ENCODE measurements around the gene EVA1C. TPM values are rescaled to one million over a fixed set of nuclear protein-coding genes. Genes with fewer than 3 reads are reported as not detected.

The EVA1C gene
- polyA plus RNA-seq, 1 donor (not counting 4 experiments of a cell fraction or from before 2014, with no cell fraction given) = 15.3 TPM

DNA sequence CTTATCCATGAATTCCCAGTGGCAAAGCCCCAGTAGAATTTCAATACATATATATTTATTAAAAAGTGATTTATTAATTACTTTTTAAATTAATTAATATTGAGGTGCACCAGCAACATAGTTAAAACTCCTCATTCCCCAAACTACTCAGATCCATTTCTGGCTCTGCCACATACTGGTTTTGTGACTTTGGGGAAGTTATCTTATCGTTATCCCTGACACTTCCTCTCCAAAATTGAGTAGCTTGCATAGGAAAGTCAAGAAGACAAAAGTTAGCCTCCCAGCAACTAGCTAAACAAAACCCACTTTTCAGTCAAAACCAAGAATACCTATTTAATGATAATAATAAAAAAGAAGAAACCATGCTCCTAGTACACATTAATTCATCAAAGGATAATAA lies 136.9 kb downstream of the EVA1C start:
- dilution Hi-C loops (cut with MboI; ENCODE audit: extremely low pct_ligation_motif_present, low sequenced_read_pairs) = no loop called here
- no peak for FAIRE-seq
- Histone ChIP-seq H3K27me3 (ENCODE audit: control insufficient read depth, extremely low read depth, insufficient read depth, low read length) (no peaks in the 10 kb centered on the region), H4K20me1 (ENCODE audit: control insufficient read depth, extremely low read depth, insufficient read depth, low read length) (no peaks in the 10 kb centered on the region), H3K4me1 (ENCODE audit: control insufficient read depth, extremely low read depth, insufficient read depth, low read length) (no peaks in the 10 kb centered on the region), H3K27ac (ENCODE audit: control insufficient read depth, insufficient read depth, low read length) (no peak overlapping the region), H3K9me1 (ENCODE audit: control insufficient read depth, extremely low read depth, insufficient read depth, low read length) (no peaks in the 10 kb centered on the region), H3K9me3 (ENCODE audit: control insufficient read depth, low read depth, low read length) (no peaks in the 10 kb centered on the region), H2AFZ (ENCODE audit: control insufficient read depth, low read length) (no peak overlapping the region), H3K79me2 (ENCODE audit: control insufficient read depth, insufficient read depth, low read length) (no peaks in the 10 kb centered on the region), H3K36me3 (ENCODE audit: control insufficient read depth in 2 of 2, extremely low read depth in 1 of 2, insufficient read depth in 2 of 2, low read length in 2 of 2) (no peaks in the 10 kb centered on the region), H3K4me2 (ENCODE audit: control insufficient read depth, extremely low read depth, insufficient read depth, low read depth, low read length) (no peak overlapping the region), H3K4me3 (ENCODE audit: control insufficient read depth in 2 of 3, extremely low read depth in 1 of 3, insufficient read depth in 2 of 3, low read depth in 1 of 3, low read length in 3 of 3) (no peak overlapping the region), H3K9ac (ENCODE audit: control insufficient read depth, extremely low read depth, insufficient read depth, low read length) (no peak overlapping the region)
- TF ChIP-seq, protein P1, sequence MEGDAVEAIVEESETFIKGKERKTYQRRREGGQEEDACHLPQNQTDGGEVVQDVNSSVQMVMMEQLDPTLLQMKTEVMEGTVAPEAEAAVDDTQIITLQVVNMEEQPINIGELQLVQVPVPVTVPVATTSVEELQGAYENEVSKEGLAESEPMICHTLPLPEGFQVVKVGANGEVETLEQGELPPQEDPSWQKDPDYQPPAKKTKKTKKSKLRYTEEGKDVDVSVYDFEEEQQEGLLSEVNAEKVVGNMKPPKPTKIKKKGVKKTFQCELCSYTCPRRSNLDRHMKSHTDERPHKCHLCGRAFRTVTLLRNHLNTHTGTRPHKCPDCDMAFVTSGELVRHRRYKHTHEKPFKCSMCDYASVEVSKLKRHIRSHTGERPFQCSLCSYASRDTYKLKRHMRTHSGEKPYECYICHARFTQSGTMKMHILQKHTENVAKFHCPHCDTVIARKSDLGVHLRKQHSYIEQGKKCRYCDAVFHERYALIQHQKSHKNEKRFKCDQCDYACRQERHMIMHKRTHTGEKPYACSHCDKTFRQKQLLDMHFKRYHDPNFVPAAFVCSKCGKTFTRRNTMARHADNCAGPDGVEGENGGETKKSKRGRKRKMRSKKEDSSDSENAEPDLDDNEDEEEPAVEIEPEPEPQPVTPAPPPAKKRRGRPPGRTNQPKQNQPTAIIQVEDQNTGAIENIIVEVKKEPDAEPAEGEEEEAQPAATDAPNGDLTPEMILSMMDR (optimal IDR thresholded peaks at IDR 0.05 in 1 of 3, IDR thresholded peaks at IDR 0.05 in 1 of 3, conservative IDR thresholded peaks at IDR 0.05 in 1 of 3; ENCODE audit: extremely low read depth in 1 of 3, insufficient read depth in 2 of 3, low read length in 3 of 3) = no peak
- no peak for TF ChIP-seq EZH2 (IDR thresholded peaks at IDR 0.05; ENCODE audit: low read length)
- no peak for DNase-seq (ENCODE audit: low read depth, low spot score)

DNA sequence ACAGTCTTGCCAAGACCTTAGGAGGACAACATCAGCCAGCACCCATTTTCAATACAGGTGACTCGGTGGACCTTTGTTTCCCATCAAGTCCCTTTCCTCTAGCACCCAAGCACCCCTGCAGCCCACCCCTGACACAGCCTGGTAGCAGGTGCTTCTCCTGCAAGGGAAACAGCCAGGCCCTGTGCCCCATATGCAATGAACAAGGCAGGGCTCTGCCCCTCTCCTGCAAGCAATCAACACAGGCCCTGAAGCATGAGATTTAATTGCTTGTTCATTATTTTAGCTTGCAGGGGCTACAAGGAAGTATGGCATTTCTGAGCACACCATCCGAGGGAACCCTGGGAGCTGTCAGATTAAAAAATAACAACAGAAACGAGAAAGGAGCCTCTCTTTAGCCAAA lies 137.4 kb downstream of the EVA1C start:
- Histone ChIP-seq H3K4me1 (ENCODE audit: control insufficient read depth, extremely low read depth, insufficient read depth, low read length) (no peaks in the 10 kb centered on the region), H4K20me1 (ENCODE audit: control insufficient read depth, extremely low read depth, insufficient read depth, low read length) (no peaks in the 10 kb centered on the region), H2AFZ (ENCODE audit: control insufficient read depth, low read length) (no peak overlapping the region), H3K36me3 (ENCODE audit: control insufficient read depth in 2 of 2, extremely low read depth in 1 of 2, insufficient read depth in 2 of 2, low read length in 2 of 2) (no peaks in the 10 kb centered on the region), H3K27me3 (ENCODE audit: control insufficient read depth, extremely low read depth, insufficient read depth, low read length) (no peaks in the 10 kb centered on the region), H3K9ac (ENCODE audit: control insufficient read depth, extremely low read depth, insufficient read depth, low read length) (no peak overlapping the region), H3K9me3 (ENCODE audit: control insufficient read depth, low read depth, low read length) (no peaks in the 10 kb centered on the region), H3K27ac (ENCODE audit: control insufficient read depth, insufficient read depth, low read length) (no peak overlapping the region), H3K4me2 (ENCODE audit: control insufficient read depth, extremely low read depth, insufficient read depth, low read depth, low read length) (no peak overlapping the region), H3K4me3 (ENCODE audit: control insufficient read depth in 2 of 3, extremely low read depth in 1 of 3, insufficient read depth in 2 of 3, low read depth in 1 of 3, low read length in 3 of 3) (no peak overlapping the region), H3K79me2 (ENCODE audit: control insufficient read depth, insufficient read depth, low read length) (no peaks in the 10 kb centered on the region), H3K9me1 (ENCODE audit: control insufficient read depth, extremely low read depth, insufficient read depth, low read length) (no peaks in the 10 kb centered on the region)
- TF ChIP-seq, protein P1 (optimal IDR thresholded peaks at IDR 0.05 in 1 of 3, IDR thresholded peaks at IDR 0.05 in 1 of 3, conservative IDR thresholded peaks at IDR 0.05 in 1 of 3; ENCODE audit: extremely low read depth in 1 of 3, insufficient read depth in 2 of 3, low read length in 3 of 3) = no peak
- TF ChIP-seq EZH2 (IDR thresholded peaks at IDR 0.05; ENCODE audit: low read length) = no peak
- FAIRE-seq (no peak), DNase-seq (ENCODE audit: low read depth, low spot score) (no peak)
- dilution Hi-C loops (cut with MboI; ENCODE audit: extremely low pct_ligation_motif_present, low sequenced_read_pairs) = no loop called here

All from keratinocyte (primary cell).